ENCODE results near the gene ARHGAP26. TPM values are rescaled to one million over a fixed set of nuclear protein-coding genes. Genes with fewer than 3 reads are reported as not detected.

Gene ARHGAP26
- total RNA-seq, 1 experiment from 2014 or later, result 65.5 TPM

DNA sequence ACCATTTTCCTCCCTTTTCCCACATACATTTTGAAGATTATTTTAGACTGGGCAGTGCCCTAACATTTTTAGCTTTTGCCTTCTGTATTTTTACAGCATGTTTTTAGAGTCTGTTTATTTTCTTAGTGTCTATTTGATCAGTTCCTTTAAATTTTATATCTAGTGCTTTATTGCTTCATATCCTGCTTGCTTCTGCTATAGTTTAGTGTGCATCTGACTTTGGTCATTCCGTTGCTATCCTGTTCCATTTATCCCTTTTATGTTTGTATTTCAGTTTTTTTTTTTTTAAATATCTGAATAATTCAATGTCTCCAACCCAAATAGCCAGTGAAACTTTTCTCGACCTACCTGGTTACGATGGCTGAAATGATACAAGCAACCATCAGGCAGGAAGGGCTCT, 203.8 kb downstream of the ARHGAP26 start:
- ChIA-PET CTCF (interaction anchor here (0.7 kb wide), 1 partner anchor 9 kb away, joined by 3 read pairs; no protein-coding TSS in a partner anchor), POLR2A (no interaction called here)
- intact Hi-C loops (cut with micrococcal nuclease; ENCODE audit: unreplicated experiment), result no loop called here
- Histone ChIP-seq H3K36me3 (ENCODE audit: control insufficient read depth, insufficient read depth, low read length) (no peaks in the 10 kb centered on the region), H3K9me3 (ENCODE audit: control insufficient read depth, insufficient read depth, low read depth, low read length) (no peaks in the 10 kb centered on the region), H3K27ac (ENCODE audit: low read length) (no peak overlapping the region), H3K4me1 (ENCODE audit: control insufficient read depth, insufficient read depth, low read length) (no peaks in the 10 kb centered on the region; the same call in 1 of the 2 replicates), H3K27me3 (ENCODE audit: control insufficient read depth, insufficient read depth, low read length) (no peaks in the 10 kb centered on the region), H3K4me3 (ENCODE audit: low read depth in 2 of 2, low read length in 2 of 2) (no peak overlapping the region)
- TF ChIP-seq SIN3A (IDR thresholded peaks at IDR 0.05; ENCODE audit: borderline replicate concordance, insufficient read depth, low read depth, low read length) (no peak), POLR2AphosphoS5 (IDR thresholded peaks at IDR 0.05; ENCODE audit: low read depth, low read length) (no peak), TCF7L2 (IDR thresholded peaks at IDR 0.05; ENCODE audit: low read depth, low read length) (no peak), REST (IDR thresholded peaks at IDR 0.05; ENCODE audit: insufficient read depth in 1 of 2, low read depth in 2 of 2, low read length in 1 of 2) (no peak), CTCF (IDR thresholded peaks at IDR 0.05) (no peak)
- ATAC-seq, result no peak
- BruUV-seq (replicated peaks), result no TSS peak
- no peak for DNase-seq (ENCODE audit: low read depth, low spot score)
- in situ Hi-C loops (cut with HindIII; ENCODE audit: low pct_unique_long_range_greater_than_20kb, low sequenced_read_pairs), result no loop called here

DNA sequence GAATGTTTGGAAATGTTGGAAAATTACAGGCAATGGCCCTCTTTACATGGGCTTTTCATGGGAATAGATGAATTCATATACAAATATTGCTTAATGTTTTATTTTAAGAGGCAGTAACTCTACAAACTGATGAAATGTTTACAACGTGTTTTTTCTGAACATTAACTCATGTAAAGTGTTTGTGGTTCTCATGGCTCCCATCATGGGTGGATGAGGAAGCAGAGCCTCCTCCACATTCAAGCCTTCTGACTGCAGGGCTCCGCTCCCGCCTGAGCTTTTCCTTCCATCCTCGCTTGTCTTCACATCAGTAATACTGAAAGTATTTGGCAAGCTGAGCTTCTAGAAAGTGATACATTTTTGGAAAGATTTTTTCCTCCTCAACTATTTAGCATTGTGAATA, 204.2 kb downstream of the ARHGAP26 start:
- Histone ChIP-seq H3K36me3 (ENCODE audit: control insufficient read depth, insufficient read depth, low read length) (no peaks in the 10 kb centered on the region), H3K27me3 (ENCODE audit: control insufficient read depth, insufficient read depth, low read length) (no peaks in the 10 kb centered on the region), H3K27ac (ENCODE audit: low read length) (no peak overlapping the region), H3K4me3 (ENCODE audit: low read depth in 2 of 2, low read length in 2 of 2) (no peak overlapping the region), H3K4me1 (ENCODE audit: control insufficient read depth, insufficient read depth, low read length) (no peaks in the 10 kb centered on the region; the same call in 1 of the 2 replicates), H3K9me3 (ENCODE audit: control insufficient read depth, insufficient read depth, low read depth, low read length) (no peaks in the 10 kb centered on the region)
- no TSS peak for BruUV-seq (replicated peaks)
- TF ChIP-seq CTCF (IDR thresholded peaks at IDR 0.05) (no peak), REST (IDR thresholded peaks at IDR 0.05; ENCODE audit: insufficient read depth in 1 of 2, low read depth in 2 of 2, low read length in 1 of 2) (no peak), SIN3A (IDR thresholded peaks at IDR 0.05; ENCODE audit: borderline replicate concordance, insufficient read depth, low read depth, low read length) (no peak)
- in situ Hi-C loops (cut with HindIII; ENCODE audit: low pct_unique_long_range_greater_than_20kb, low sequenced_read_pairs) (no loop called here), intact Hi-C loops (cut with micrococcal nuclease; ENCODE audit: unreplicated experiment) (no loop called here)
- ChIA-PET POLR2A (no interaction called here), CTCF (no interaction called here)
- DNase-seq (ENCODE audit: low read depth, low spot score) (no peak), ATAC-seq (no peak)
